Keratinocyte (primary cell): Measurements from ENCODE around the gene STXBP3. TPM values are rescaled to one million over a fixed set of nuclear protein-coding genes. Genes with fewer than 3 reads are reported as not detected.

Experiments
- DNase-seq: peaks from one replicate; pipeline ENCODE4 v3.0.0-alpha.2; 2011; ENCODE audit warnings: low read depth, missing footprints, low spot score
- FAIRE-seq: peaks from 2 replicates; lab custom pipeline; 2011; peaks lifted over from hg19 to GRCh38; lab: Jason Lieb, UNC
- H2AFZ ChIP-seq: 2 replicates; pipeline ENCODE4 v1.6.0; 2012; ENCODE audit warnings: low read length, control low read depth, inconsistent platforms; ENCODE audit not compliant: control insufficient read depth
- H3K27ac ChIP-seq: 2 replicates; pipeline ENCODE4 v1.5.1; 2011; ENCODE audit warnings: low read length; ENCODE audit not compliant: control insufficient read depth, insufficient read depth
- H3K27me3 ChIP-seq: 3 replicates; pipeline ENCODE4 v1.6.0; 2011; ENCODE audit warnings: low read length; ENCODE audit not compliant: control insufficient read depth, insufficient read depth; ENCODE audit errors: extremely low read depth
- H3K36me3 ChIP-seq, 2 experiments: 2 replicates in 1 of 2; 3 replicates in 1 of 2; pipeline ENCODE4 v1.5.1; 2011; ENCODE audit warnings: low read length in 2 of 2, mild to moderate bottlenecking in 1 of 2; ENCODE audit not compliant: control insufficient read depth in 2 of 2, insufficient read depth in 2 of 2; ENCODE audit errors: extremely low read depth in 1 of 2
- H3K4me1 ChIP-seq: 3 replicates; pipeline ENCODE4 v1.5.1; 2011; ENCODE audit warnings: low read length; ENCODE audit not compliant: control insufficient read depth, insufficient read depth; ENCODE audit errors: extremely low read depth
- H3K4me2 ChIP-seq: 3 replicates; pipeline ENCODE4 v1.6.0; 2011; ENCODE audit warnings: low read depth, low read length; ENCODE audit not compliant: control insufficient read depth, insufficient read depth; ENCODE audit errors: extremely low read depth
- H3K4me3 ChIP-seq, 3 experiments: fragments of 200-600 bp in 1 of 3; sonication (generic) in 1 of 3; 2 replicates in 2 of 3; 3 replicates in 1 of 3; pipeline ENCODE4 v1.5.1; 2011 to 2016; ENCODE audit warnings: low read length in 3 of 3, mild to moderate bottlenecking in 3 of 3, control low read depth in 2 of 3, inconsistent platforms in 1 of 3, low read depth in 1 of 3, mixed read lengths in 1 of 3, mixed run types in 1 of 3, moderate library complexity in 1 of 3; ENCODE audit not compliant: control insufficient read depth in 2 of 3, insufficient read depth in 2 of 3; ENCODE audit errors: extremely low read depth in 1 of 3
- H3K79me2 ChIP-seq: 2 replicates; pipeline ENCODE4 v1.6.0; 2012; ENCODE audit warnings: low read length; ENCODE audit not compliant: control insufficient read depth, insufficient read depth
- H3K9ac ChIP-seq: 3 replicates; pipeline ENCODE4 v1.6.0; 2011; ENCODE audit warnings: low read length; ENCODE audit not compliant: control insufficient read depth, insufficient read depth; ENCODE audit errors: extremely low read depth
- H3K9me1 ChIP-seq: 3 replicates; pipeline ENCODE4 v1.6.0; 2011; ENCODE audit warnings: low read length; ENCODE audit not compliant: control insufficient read depth, insufficient read depth; ENCODE audit errors: extremely low read depth
- H3K9me3 ChIP-seq: 2 replicates; pipeline ENCODE4 v1.5.1; 2012; ENCODE audit warnings: low read depth, low read length; ENCODE audit not compliant: control insufficient read depth
- H4K20me1 ChIP-seq: 3 replicates; pipeline ENCODE4 v1.6.0; 2011; ENCODE audit warnings: low read length; ENCODE audit not compliant: control insufficient read depth, insufficient read depth; ENCODE audit errors: extremely low read depth
- EZH2 ChIP-seq: IDR thresholded peaks from one replicate; pipeline ENCODE4 v1.6.1; 2012; ENCODE audit warnings: inconsistent platforms, mild to moderate bottlenecking, low read length, moderate library complexity
- dilution Hi-C: fragments of 300-500 bp; cut with MboI; formaldehyde crosslinking; loops from one replicate; pipeline ENCODE4 v1.7.0; 2020; ENCODE audit warnings: low sequenced_read_pairs; ENCODE audit not compliant: extremely low pct_ligation_motif_present
- polyA plus RNA-seq, 5 experiments: library from polyadenylated mRNA; depleted of rRNA in 3 of 5; stranded (reverse) in 3 of 5; stranded (forward) in 1 of 5; unstranded in 1 of 5; fragments of >200 nt; gene quantifications; 1 replicate in 1 of 5; 2 replicates in 3 of 5; 3 replicates in 1 of 5; pipeline versions ENCODE4 v1.2.1 to v1.2.3, GENCODE V29; 2011 to 2012; ENCODE audit warnings: missing spikeins in 2 of 5, low read depth in 1 of 5, low replicate concordance in 1 of 5
- TF ChIP-seq, protein P1 (sequence below), 3 experiments: IDR thresholded peaks in 1 of 3; conservative IDR thresholded peaks in 1 of 3; optimal IDR thresholded peaks in 1 of 3; 2 replicates in 2 of 3; 3 replicates in 1 of 3; pipeline versions ENCODE3 to v1.5.1; 2011; ENCODE audit warnings: low read length in 3 of 3, mild to moderate bottlenecking in 3 of 3, moderate library complexity in 2 of 3, control low read depth in 1 of 3, inconsistent platforms in 1 of 3; ENCODE audit not compliant: insufficient read depth in 2 of 3; ENCODE audit errors: extremely low read depth in 1 of 3

The STXBP3 gene
- polyA plus RNA-seq, 1 donor (not counting 4 experiments of a cell fraction or from before 2014, with no cell fraction given), result 36.3 TPM

GRCh38 chr1:108823632-108824031, 77.2 kb downstream of the STXBP3 start:
- Histone ChIP-seq H3K9me1 (no peaks in the 10 kb centered on the region), H3K4me1 (peaks cover 18% of the 10 kb centered on the region), H3K79me2 (no peaks in the 10 kb centered on the region), H3K27ac (no peak overlapping the region), H3K4me2 (no peak overlapping the region), H3K9me3 (no peaks in the 10 kb centered on the region), H3K4me3 (no peak overlapping the region), H3K9ac (no peak overlapping the region), H3K27me3 (no peaks in the 10 kb centered on the region), H4K20me1 (no peaks in the 10 kb centered on the region), H2AFZ (no peak overlapping the region), H3K36me3 (peaks cover 4% of the 10 kb centered on the region in 2 experiments)
- TF ChIP-seq, protein P1, sequence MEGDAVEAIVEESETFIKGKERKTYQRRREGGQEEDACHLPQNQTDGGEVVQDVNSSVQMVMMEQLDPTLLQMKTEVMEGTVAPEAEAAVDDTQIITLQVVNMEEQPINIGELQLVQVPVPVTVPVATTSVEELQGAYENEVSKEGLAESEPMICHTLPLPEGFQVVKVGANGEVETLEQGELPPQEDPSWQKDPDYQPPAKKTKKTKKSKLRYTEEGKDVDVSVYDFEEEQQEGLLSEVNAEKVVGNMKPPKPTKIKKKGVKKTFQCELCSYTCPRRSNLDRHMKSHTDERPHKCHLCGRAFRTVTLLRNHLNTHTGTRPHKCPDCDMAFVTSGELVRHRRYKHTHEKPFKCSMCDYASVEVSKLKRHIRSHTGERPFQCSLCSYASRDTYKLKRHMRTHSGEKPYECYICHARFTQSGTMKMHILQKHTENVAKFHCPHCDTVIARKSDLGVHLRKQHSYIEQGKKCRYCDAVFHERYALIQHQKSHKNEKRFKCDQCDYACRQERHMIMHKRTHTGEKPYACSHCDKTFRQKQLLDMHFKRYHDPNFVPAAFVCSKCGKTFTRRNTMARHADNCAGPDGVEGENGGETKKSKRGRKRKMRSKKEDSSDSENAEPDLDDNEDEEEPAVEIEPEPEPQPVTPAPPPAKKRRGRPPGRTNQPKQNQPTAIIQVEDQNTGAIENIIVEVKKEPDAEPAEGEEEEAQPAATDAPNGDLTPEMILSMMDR (optimal IDR thresholded peaks at IDR 0.05 in 1 of 3, IDR thresholded peaks at IDR 0.05 in 1 of 3, conservative IDR thresholded peaks at IDR 0.05 in 1 of 3; ENCODE audit: extremely low read depth in 1 of 3, insufficient read depth in 2 of 3, low read length in 3 of 3), result no peak
- no peak for TF ChIP-seq EZH2
- no peak for DNase-seq
- FAIRE-seq, result no peak
- dilution Hi-C loops, result no loop called here

DNA sequence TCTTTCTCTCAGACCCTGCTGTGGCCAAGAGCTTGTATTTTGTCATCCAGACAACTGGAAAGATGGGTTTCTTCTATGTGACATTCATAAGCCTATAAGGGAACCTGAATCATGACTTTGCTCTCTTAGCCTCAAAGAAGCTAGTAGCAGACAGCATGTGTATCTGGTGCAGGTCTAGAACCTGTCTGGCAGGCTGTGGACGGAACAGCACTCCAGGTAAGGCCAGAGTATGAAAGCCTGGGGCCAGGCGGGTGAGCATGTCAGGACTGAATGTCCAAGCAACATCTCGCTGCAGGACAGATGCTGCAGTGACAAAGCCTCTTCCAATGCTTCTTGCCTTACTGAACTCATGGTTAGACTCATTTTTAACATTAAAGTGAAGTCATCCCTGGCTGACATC, 77.6 kb downstream of the STXBP3 start:
- no peak overlapping the region for H3K9ac ChIP-seq
- FAIRE-seq (no peak), DNase-seq (no peak)
- no peaks in the 10 kb centered on the region for H3K79me2 ChIP-seq
- no peak overlapping the region for H2AFZ ChIP-seq
- peaks cover 4% of the 10 kb centered on the region in 2 experiments for H3K36me3 ChIP-seq
- no peaks in the 10 kb centered on the region for H3K9me1 ChIP-seq
- H4K20me1 ChIP-seq, result no peaks in the 10 kb centered on the region
- H3K4me2 ChIP-seq, result no peak overlapping the region
- peaks cover 22% of the 10 kb centered on the region for H3K4me1 ChIP-seq
- no peak overlapping the region for H3K27ac ChIP-seq
- TF ChIP-seq, protein P1 (optimal IDR thresholded peaks at IDR 0.05 in 1 of 3, IDR thresholded peaks at IDR 0.05 in 1 of 3, conservative IDR thresholded peaks at IDR 0.05 in 1 of 3; ENCODE audit: extremely low read depth in 1 of 3, insufficient read depth in 2 of 3, low read length in 3 of 3), result no peak
- TF ChIP-seq EZH2, result no peak
- H3K27me3 ChIP-seq, result no peaks in the 10 kb centered on the region
- dilution Hi-C loops, result no loop called here
- no peak overlapping the region for H3K4me3 ChIP-seq
- no peaks in the 10 kb centered on the region for H3K9me3 ChIP-seq
